GM19025 (cell line): ENCODE data around the gene LRRC17.

ENCODE experiments used
- ATAC-seq: cut with Tn5 transposase; IDR thresholded peaks from one replicate; pipeline ENCODE4 v1.9.1; 2021; ENCODE audit warnings: mild to moderate bottlenecking, low read depth, moderate library complexity; ENCODE audit not compliant: unreplicated experiment

LRRC17 gene

GRCh38 chr7:102912742-102913141 lies at the start of gene LRRC17:
LRRC17 (plus strand) TSS chr7:102913000; CDS start chr7:102933914, 20,914 bp downstream.
- ATAC-seq: no peak

GRCh38 chr7:102864958-102865357 lies 47.8 kb upstream of the LRRC17 start:
- ATAC-seq: no peak

- ATAC-seq: no peak
Observed at GRCh38 chr7:102866535-102867215, 46.1 kb upstream of the LRRC17 start.

- no peak for ATAC-seq
Observed at GRCh38 chr7:102869195-102869594, 43.6 kb upstream of the LRRC17 start.

GRCh38 chr7:102872460-102872859 lies 40.3 kb upstream of the LRRC17 start:
- no peak for ATAC-seq

GRCh38 chr7:102873470-102874165 lies 39.2 kb upstream of the LRRC17 start:
- peak; percentile 21 for ATAC-seq

GRCh38 chr7:102874166-102874829 lies 38.5 kb upstream of the LRRC17 start:
- peak; percentile 99 for ATAC-seq

- no peak for ATAC-seq
Observed at GRCh38 chr7:102874966-102875365, 37.8 kb upstream of the LRRC17 start.

GRCh38 chr7:102875700-102876295 lies 37.0 kb upstream of the LRRC17 start:
- no peak for ATAC-seq

GRCh38 chr7:102883098-102883860 lies 29.5 kb upstream of the LRRC17 start:
- no peak for ATAC-seq

GRCh38 chr7:102888561-102889233 lies 24.1 kb upstream of the LRRC17 start:
- ATAC-seq: no peak

GRCh38 chr7:102889851-102890250 lies 22.9 kb upstream of the LRRC17 start:
- no peak for ATAC-seq

- ATAC-seq: no peak
Observed at GRCh38 chr7:102890292-102890970, 22.4 kb upstream of the LRRC17 start.

GRCh38 chr7:102890971-102891692 lies 21.7 kb upstream of the LRRC17 start:
- ATAC-seq: no peak

GRCh38 chr7:102891693-102892261 lies 21.0 kb upstream of the LRRC17 start:
- no peak for ATAC-seq

GRCh38 chr7:102892631-102893278 lies 20.0 kb upstream of the LRRC17 start:
- no peak for ATAC-seq

- no peak for ATAC-seq
Observed at GRCh38 chr7:102895602-102896001, 17.2 kb upstream of the LRRC17 start.

GRCh38 chr7:102896585-102896984 lies 16.2 kb upstream of the LRRC17 start:
- no peak for ATAC-seq
